Measurements from ENCODE around the gene EFCAB13.
"Not testable (repeated sequence)": the region's sequence is repeated elsewhere in the genome, so short reads cannot be mapped to it uniquely, and the experiment has no call there.

EFCAB13 gene

DNA sequence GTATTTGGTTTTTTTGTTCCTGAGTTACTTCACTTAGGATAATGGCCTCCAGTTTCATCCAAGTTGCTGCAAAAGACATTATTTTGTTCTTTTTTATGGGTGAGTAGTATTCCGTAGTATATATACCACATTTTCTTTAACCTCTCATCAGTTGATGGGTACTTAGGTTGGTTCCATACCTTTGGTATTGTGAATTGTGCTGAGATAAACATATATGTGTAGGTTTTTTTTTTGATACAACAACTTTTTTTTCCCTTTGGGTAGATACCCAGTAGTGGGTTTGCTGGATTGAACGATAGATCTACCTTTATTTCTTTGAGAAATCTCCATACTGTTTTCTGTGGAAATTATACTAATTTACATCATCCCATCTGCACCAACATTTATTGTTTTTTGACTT, 6.8 kb downstream of the EFCAB13 start:
- DNase-seq, result no peak

DNA sequence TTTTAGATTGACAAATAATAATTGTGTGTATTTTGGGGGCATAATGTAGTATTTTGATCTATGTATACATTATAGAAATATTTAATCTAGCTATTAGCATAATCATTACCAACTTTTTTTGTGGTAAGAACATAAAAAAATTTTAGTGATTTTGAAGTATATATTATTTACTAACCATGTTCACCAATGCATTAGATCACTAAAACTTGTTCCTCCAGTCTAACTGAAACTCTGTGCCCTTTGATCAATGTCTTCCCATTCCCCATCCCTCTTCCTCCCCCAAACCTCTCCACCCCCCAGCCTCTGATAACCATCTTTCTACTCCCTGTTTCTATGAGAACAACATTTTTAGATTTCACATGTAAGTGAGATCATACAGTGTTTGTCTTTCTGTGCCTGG, 8.5 kb downstream of the EFCAB13 start:
- DNase-seq, result no peak

DNA sequence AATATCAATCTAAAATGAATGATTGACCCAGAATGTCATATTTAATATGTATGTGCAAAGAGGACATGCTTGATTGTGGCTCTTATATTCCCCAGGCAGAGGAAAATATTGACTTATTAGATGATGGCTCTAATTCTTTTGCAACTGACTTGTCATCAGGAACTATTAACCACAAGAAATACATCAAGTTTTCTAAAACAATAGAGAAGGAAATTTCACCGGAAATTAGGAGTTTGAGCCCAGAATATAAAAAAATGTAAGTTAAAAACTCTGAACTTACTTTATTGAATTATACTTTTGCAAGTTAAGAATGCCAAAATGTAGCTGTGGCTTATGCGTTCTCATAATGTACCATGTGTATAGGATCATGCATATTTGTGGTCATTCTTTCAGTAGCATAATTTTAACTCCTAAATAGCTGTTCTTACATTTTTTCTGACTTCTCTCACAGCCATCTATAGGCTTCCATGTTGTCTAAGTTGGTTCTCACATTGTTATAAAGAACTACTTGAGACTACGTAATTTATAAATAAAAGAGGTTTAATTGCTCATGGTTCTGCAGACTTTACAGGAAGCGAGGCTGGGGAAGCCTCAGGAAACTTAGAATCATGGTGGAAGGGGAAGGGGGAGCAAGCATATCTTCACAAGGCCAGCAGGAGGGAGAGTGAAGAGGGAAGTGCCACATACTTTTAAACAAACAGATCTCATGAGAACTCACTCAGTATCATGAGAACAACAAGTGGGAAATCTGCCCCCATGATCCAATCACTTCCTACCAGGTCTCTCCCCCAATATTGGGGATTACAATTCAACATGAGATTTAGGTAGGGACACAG, 11.6 kb downstream of the EFCAB13 start:
- no peak for DNase-seq

DNA sequence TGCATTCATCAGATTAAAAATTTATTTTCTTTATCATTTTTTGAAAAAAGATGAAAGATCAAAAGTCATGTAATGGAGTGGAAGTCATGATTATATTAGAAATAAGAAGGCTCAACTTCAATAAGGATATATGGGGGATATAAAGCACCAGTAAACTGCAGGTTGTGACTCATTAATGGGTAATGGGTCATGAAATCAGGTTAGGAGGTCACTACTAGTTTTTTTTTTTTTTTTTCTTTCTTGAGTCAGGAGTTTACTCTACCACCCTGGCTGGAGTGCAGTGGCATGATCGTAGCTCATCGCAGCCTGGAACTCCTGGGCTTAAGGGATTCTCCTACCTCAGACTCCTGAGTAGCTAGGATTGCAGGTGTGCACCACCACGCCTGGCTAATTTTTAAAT, 14.3 kb downstream of the EFCAB13 start:
- no peak for DNase-seq

DNA sequence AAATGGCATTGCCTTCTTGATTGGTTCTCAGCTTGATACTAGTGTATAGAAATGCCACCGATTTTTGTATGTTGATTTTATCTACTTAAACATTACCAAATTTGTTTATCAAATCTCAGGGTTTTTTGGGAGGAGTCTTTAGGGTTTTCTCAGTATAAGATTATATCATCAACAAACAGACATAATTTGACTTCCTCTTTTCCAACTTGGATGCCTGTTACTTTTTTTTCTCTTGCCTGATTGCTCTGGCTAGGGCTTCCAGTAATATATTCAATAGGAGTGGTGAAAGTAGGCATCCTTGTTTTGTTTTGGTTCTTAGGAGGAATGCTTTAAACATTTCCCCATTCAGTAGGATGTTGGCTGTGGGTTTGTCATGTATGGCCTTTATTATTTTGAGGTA, 29.1 kb downstream of the EFCAB13 start:
- DNase-seq, result no peak

DNA sequence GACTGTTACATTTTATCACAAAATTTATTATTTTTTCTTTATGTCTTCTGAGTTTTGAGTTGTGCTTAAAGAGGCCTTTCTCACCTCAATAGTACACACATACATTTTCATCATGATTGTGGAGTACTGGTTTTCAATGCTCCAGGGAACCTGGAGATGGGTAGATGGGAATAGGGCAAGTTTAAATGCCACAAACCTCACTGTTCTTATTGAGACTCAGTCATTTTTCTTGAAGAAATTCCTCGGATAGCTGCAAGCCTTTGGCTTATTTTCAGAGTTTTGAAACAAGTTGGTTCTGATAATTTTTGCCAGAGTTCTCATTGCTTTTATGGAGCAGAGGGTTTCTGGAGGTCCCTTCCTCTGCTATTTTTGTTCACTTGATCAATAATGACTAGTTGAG, 34.9 kb downstream of the EFCAB13 start:
- DNase-seq, result no peak

DNA sequence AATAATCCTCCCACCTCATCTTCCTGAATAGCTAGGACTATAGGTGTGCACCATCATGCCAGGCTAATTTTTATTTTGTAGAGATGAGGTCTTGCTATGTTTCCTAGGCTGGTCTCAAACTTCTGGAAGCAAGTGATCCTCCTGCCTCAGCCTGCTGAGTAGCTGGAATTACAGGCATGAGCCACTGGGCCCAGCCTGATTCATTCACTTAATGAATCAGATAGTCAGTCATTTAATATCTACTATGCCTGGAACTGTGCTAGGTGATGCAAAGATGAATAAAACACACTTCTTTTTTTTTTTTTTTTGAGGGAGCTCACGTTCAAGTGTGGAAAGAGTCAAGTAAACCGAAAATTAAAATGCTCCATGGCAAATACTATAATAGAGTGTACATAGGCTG, 39.4 kb downstream of the EFCAB13 start:
- no peak for DNase-seq

DNA sequence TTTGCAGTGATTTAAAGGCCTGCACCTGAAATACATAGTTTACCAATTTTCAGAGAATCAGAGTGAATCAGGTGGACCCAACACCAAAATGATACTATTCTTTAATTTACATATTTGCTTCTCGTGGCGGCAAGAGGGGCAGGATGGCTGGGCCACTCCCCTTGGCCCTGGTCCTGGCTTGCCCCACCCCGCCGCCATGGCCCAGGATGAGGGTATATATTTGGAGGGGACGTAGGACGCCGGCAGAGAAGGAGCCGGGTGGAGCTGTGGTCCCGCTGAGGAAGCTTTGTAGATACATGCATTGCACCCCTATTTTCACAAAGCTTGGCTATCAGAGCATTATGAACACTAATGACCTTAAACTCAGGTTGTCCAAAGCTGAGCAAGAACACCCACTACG, 43.5 kb downstream of the EFCAB13 start:
- no peak for DNase-seq

DNA sequence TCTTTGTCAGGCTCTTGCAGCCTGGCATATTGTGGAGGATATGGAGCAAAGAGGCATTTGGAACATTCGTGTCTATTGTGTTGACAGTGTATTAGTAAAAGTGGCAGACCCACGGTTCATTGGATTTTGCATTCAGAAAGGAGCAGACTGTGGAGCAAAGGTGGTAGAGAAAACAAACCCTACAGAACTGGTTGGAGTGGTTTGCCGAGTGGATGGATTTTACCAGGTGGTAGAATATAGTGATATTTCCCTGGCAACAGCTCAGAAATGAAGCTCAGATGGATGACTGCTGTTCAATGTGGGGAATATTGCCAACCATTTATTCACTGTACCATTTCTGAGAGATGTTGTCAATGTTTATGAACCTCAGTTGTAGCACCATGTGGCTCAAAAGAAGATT, 44.5 kb downstream of the EFCAB13 start:
- DNase-seq, result no peak

DNA sequence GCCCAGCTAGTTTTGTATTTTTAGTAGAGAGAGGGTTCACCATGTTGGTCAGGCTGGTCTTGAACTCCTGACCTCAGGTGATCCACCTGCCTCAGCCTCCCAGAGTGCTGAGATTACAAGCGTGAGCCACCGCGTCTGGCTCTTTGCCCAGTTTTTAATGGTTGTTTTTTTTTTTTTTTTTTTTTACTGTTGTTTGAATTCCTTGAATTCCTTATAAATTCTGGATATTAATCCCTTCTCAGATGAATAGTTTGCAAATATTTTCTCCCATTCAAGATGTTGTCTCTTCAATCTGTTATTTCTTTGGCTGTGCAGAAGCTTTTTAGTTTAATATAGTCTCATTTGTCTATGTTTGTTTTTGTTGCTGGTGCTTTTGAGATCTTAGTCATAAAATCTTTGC, 47.1 kb downstream of the EFCAB13 start:
- DNase-seq, result not testable (repeated sequence)

DNA sequence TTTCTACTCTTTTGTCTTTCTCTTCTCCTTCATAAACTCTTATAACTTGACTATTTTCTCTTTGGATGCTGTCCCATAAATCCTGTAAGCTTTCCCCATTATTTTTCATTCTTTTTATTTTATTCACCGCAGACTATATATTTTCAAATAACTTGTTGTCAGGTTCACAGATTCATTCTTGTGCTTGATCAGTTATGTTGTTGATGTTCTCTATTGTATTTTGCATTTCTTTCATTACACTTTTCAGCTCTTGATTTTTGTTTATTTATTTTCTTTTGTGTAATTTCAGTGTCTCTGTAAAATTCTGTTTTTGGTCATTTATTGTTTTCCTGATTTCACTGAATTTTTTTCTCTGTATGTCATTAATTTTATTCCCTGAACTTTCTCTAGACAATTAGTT, 49.2 kb downstream of the EFCAB13 start:
- no peak for DNase-seq

DNA sequence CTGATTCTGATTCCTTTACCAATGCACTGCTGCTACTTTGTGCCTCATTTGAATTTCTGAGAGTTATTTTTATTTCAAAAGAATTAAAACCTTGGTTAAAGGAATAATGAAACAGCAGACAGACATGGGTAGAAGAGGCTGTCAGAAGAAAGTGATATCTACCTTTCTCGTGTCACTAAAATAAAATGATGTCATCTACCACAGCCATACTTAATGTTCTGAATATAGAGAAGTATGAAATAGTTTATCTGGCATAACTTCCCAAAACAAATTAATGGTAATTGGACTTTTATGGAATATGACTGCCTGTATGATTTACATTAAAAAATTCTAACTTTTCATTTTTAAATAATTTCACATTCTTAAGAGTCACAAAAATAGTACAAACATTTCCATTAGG, 52.5 kb downstream of the EFCAB13 start:
- no peak for DNase-seq

DNA sequence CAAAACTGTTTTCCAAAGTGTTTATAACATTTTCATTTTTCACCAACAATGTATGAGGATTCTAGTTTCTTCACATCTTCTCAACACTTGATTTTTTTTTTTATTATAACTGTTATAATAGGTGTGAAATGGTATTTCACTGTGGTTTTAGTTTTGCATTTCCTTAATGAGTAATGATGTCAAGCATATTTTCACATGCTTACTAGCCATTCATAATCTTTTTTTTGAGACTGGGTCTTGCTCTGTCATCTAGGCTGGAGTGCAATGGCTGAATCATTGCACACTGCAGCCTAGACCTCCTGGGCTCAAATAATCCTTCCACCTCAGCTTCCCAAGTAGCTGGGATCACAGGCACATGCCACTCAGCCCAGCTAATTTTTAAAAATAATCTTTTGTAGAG, 65.1 kb downstream of the EFCAB13 start:
- no peak for DNase-seq

DNA sequence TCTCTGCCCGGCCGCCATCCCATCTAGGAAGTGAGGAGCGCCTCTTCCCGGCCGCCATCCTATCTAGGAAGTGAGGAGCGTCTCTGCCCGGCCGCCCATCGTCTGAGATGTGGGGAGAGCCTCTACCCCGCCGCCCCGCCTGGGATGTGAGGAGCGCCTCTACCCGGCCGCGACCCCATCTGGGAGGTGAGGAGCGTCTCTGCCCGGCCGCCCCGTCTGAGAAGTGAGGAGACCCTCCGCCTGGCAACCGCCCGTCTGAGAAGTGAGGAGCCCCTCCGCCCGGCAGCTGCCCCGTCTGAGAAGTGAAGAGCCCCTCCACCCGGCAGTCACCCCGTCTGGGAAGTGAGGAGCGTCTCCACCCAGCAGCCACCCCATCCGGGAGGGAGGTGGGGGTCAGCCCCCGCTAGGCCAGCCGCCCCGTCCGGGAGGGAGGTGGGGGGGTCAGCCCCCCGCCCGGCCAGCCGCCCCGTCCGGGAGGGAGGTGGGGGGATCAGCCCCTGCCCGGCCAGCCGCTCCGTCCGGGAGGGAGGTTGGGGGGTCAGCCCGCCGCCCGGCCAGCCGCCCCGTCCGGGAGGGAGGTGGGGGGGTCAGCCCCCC, 73.9 kb downstream of the EFCAB13 start:
- not testable (repeated sequence) for DNase-seq

DNA sequence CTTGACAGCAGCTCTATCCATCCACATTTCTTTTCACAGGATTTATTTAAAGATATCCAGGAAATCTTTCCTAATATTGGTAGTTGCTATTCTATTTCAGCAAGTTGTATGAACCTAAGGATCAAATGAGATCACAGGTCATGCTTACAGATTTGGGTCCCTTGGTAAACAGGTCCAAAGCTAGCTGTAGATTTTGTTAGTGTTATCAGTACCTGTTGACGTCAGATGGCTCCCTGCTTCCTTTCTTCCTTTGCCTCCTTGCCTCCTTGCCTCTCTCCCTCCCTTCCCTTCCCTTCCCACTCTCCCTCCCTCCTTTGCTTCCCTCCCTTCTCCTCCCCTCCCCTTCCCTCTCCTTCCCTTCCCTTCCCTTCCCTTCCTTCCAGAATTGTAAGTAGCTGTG, 76.6 kb downstream of the EFCAB13 start:
- no peak for DNase-seq

DNA sequence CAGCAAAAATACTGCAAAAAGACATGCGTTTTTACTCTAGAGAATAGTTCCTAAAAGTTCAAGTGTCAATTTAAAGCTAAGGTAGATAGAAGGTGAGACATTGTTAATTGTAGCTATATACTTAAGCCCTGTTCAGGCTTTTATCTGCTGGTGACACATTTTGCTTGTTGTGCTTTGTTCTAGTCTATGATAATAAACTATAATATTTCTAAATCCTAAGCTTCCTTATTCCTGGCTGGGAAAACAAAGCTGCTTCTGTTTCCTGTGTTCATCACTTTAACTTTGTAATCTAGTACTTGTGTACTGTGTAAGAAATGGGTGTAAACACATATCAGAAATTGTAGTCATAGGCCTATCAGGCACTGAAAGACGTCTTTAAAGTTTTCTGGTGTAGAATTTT, 77.3 kb downstream of the EFCAB13 start:
- no peak for DNase-seq

DNA sequence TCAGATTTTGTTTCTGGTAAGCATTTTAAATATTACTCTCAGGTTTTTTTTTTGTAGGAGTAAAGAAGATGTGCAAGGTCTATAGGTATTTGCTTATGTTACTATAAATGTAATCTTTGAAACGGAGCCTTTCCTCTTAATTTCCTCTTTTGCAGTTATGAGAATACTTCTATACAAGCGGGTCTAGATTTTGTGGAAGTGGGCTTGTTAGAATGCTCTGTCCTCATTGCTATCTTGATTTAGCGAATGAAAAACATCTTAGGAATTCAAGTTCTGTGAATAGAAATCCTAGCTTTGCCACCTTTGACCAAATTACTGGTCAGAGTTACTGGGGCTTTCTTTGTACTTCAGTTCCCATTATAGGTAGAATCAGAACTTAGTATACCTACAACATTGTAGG, 80.3 kb downstream of the EFCAB13 start:
- no peak for DNase-seq

DNA sequence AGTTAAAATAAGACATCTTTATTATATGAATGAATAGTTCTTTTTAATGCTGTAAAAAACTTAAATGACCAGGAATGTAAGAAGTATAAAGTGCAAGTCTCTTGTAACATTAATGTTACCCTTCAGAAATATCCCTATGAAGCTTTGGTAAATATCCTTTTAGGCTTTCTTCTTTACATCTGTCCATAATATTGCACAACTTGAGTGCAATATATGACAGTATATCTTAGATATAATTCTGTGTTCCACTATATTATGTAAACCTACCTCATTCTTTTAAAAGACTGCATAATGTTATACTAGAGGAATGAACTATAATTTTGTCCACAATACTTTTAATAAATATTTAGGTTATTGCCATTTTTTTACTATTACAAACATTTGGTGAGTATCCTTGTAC, 81.1 kb downstream of the EFCAB13 start:
- no peak for DNase-seq

DNA sequence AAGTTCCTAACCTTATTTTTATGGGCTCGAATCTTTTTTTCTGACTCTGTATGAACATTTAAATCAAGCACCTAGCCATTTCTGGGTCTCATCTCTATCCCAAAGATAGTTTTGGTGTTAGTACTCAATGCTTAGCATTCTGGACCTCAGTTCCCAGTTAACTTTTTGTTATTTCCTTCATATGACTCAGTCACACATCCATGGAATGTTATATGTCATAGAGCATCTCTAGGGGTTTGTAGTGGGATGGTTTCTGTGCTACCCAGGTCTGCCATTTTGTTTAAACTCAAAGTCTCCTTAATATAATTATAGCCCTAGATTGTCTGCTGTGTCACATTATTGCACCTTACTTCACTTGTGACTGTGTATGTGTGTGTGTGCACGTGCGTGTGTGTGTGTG, 90.1 kb downstream of the EFCAB13 start:
- no peak for DNase-seq

DNA sequence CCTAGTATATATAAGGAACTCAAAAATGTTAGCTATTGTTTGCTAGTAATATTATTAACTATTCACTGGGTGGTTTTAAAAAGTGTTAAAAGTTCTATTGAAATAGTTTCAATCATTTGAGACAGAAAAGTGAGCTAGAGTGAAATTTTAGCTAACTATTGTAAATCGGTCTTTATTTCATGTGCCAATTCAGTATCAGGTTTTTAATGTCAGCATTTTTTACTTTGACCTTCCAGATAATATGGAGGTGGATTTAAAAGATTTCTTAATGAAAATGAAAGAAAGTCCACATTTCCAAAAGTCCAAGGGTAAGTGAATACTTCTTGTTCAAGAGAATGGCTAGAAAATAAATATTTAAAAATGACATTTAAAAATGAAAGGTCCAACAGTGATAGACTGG, 90.9 kb downstream of the EFCAB13 start:
- no peak for DNase-seq

DNA sequence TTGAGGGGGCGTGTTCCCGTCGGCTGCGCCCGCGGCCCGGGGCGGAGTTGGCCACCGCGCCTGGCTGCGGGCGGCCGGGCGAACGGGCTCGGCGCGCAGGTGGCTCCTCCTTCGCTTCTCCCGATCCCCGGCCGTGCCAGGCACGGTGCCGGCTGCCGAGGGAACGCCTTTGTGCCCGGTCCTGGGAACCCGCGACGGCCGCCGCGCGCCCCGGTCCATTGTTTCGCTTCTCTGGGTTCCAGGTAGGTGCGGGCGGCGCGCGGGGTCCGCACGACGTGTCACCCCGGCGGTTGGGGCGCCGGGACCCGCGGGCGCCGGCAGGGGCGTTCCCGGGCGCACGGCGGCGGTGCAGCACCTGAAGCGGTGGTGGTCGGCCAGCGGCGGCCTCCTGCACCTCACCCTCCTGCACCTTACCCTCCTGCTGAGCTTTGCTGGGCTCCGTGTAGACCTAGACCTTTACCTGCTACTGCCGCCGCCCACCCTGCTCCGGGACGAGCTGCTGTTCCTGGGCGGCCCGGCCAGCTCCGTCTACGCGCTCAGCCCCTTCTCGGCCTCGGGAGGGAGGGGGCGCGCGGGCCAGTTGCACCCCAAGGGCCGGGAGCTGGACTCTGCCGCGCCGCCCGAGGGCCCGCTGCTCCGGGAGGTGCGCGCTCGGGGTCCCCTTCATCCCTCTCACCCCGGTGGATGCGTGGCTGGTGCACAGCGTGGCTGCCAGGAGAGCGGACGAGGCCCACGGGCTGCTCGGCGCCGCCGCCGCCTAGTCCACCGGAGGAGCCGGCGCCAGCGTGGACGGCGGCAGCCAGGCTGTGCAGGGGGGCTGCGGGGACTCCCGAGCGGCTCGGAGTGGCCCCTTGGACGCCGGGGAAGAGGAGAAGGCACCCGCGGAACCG, 99.9 kb downstream of the EFCAB13 start:
- DNase-seq, result no peak

DNA sequence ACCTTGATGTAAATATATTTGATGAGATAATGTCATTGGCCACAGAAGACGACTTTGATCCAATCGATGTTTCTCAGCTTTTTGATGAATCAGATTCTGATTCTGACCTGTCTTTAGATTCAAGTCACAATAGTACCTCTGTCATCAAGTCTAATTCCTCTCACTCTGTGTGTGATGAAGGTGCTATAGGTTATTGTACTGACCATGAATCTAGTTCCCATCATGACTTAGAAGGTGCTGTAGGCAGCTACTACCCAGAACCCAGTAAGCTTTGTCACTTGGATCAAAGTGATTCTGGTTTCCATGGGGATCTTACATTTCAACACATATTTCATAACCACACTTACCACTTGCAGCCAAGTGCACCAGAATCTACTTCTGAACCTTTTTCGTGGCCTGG, 101.5 kb downstream of the EFCAB13 start:
- not testable (repeated sequence) for DNase-seq

DNA sequence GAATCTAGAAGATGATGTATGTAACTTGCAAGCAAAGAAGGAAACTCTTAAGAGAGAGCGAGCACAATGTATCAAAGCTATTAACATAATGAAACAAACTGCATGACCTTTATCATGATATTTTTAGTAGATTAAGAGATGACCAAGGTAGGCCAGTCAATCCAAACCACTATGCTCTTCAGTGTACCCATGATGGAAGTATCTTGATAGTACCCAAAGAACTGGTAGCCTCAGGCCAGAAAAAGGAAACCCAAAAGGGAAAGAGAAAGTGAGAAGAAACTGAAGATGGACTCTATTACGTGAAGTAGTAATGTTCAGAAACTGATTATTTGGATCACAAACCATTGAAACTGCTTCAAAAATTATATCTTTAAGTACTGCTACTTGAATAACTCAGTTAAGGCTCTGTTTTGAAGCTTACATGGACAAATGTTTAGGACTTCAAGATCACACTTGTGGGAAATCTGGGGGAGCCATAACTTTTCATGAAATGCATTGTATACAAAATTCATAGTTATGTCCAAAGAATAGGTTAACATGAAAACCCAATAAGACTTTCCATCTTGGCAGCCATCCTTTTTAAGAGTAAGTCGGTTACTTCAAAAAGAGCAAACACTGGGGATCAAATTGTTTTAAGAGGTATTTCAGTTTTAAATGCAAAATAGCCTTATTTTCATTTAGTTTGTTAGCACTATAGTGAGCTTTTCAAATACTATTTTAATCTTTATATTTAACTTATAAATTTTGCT, 102.3 kb downstream of the EFCAB13 start:
- not testable (repeated sequence) for DNase-seq
